Measurements from ENCODE around the gene GLIS1. TPM values are rescaled to one million over a fixed set of nuclear protein-coding genes. Genes with fewer than 3 reads are reported as not detected.

Gene GLIS1
- total RNA-seq, 2 donors from 2014 or later: 2.6 TPM; not detected in 1

DNA sequence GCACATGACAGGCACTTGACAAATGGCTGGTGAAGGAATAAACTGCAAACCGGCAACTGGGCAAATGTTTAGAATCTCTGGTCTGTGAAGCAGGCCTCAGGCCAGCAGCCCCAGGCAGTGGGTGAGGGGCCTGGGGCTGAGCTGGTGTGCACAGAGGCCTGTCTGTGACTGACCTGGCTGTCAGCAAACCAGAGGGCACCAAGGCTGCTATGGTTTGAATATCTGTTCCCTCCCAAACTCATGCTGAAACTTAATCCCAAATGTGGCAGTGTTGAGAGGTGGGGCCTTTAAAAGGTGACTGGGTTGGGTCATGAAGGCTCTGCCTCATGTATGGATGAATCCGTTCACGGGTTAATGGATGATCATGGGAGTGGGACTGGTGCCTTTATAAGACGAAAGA, 140.0 kb downstream of the GLIS1 start:
- Histone ChIP-seq H3K9me3 (no peaks in the 10 kb centered on the region), H3K36me3 (no peaks in the 10 kb centered on the region), H3K27me3 (replicated peaks; ENCODE audit: insufficient read depth) (no peaks in the 10 kb centered on the region), H3K4me1 (ENCODE audit: control insufficient read depth in 1 of 2, low read depth in 2 of 2) (no peaks in the 10 kb centered on the region), H3K27ac (no peak overlapping the region), H3K4me3 (no peak overlapping the region)
- no peak for DNase-seq (ENCODE audit: low spot score)
- no peak for ATAC-seq (ENCODE audit: insufficient number of reproducible peaks, low FRiP score, low read depth)
- TF ChIP-seq, protein P1, sequence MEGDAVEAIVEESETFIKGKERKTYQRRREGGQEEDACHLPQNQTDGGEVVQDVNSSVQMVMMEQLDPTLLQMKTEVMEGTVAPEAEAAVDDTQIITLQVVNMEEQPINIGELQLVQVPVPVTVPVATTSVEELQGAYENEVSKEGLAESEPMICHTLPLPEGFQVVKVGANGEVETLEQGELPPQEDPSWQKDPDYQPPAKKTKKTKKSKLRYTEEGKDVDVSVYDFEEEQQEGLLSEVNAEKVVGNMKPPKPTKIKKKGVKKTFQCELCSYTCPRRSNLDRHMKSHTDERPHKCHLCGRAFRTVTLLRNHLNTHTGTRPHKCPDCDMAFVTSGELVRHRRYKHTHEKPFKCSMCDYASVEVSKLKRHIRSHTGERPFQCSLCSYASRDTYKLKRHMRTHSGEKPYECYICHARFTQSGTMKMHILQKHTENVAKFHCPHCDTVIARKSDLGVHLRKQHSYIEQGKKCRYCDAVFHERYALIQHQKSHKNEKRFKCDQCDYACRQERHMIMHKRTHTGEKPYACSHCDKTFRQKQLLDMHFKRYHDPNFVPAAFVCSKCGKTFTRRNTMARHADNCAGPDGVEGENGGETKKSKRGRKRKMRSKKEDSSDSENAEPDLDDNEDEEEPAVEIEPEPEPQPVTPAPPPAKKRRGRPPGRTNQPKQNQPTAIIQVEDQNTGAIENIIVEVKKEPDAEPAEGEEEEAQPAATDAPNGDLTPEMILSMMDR (IDR thresholded peaks at IDR 0.05): no peak

DNA sequence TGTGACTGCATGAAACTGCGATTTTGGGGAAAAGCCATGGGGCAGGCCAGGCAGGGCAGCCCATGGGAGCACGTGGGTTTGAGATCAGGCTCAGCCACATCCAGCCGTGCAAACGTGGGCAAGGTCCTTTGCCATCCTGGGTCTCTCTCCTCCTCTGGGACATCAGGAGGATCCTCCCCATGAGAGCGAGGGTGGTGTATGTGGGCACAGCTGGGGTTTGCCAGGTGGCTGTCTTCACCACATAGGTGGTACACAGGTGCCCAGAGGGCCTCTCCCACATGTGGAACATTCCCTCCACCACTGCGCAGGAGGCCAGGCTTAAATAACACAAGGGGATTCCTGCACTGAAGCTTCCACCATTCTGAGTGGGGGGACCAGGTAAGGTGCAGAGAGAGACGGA, 143.1 kb downstream of the GLIS1 start:
- ATAC-seq (ENCODE audit: insufficient number of reproducible peaks, low FRiP score, low read depth): no peak
- H3K36me3 ChIP-seq: no peaks in the 10 kb centered on the region
- H3K4me1 ChIP-seq (ENCODE audit: control insufficient read depth in 1 of 2, low read depth in 2 of 2): no peaks in the 10 kb centered on the region
- no peak for DNase-seq (ENCODE audit: low spot score)
- H3K27me3 ChIP-seq (replicated peaks; ENCODE audit: insufficient read depth): no peaks in the 10 kb centered on the region
- no peaks in the 10 kb centered on the region for H3K9me3 ChIP-seq
- H3K27ac ChIP-seq: no peak overlapping the region
- H3K4me3 ChIP-seq: no peak overlapping the region
- TF ChIP-seq, protein P1 (IDR thresholded peaks at IDR 0.05): no peak

DNA sequence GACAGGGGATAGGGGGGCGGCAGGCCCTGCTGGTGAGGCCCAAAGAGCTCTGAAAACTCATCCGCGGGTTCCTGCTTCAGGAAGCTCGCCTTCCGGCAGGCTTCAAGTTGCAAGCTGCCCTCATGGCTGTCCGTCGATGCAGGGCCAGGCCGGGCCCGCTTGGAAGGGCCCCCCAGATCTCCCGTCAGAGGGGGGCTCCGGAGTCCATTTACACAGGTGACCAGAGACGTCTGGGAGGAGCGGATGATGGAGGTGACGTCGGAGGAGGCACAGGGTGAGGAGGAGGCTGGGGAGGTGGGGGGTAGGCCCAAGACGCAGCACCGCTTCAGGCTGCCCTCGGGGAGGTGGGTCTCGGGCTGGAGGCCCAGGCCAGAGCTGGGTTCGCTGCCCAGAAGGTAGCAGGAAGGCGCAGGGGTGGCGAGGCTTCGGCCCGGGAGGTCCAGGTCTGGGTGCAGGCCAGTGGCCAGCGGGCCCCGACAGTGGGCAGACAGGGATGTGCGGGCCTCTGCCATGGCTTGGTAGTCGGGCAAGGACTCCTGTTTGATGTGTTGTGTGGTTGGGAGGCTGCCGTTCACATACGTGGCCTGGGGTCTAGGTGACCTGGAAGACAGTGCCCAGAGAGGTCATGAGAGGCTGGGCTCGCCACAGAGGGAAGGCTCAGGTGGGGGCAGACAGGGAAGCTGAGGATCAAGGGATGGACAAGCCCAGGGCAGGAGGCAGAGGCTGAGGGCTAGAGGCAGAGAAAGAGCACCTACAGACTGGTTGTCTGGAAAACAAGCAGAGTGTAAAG, 144.4 kb downstream of the GLIS1 start:
- Histone ChIP-seq H3K9me3 (no peaks in the 10 kb centered on the region), H3K27ac (no peak overlapping the region), H3K36me3 (no peaks in the 10 kb centered on the region), H3K4me1 (ENCODE audit: control insufficient read depth in 1 of 2, low read depth in 2 of 2) (no peaks in the 10 kb centered on the region), H3K27me3 (replicated peaks; ENCODE audit: insufficient read depth) (no peaks in the 10 kb centered on the region), H3K4me3 (no peak overlapping the region)
- no peak for ATAC-seq (ENCODE audit: insufficient number of reproducible peaks, low FRiP score, low read depth)
- no peak for DNase-seq (ENCODE audit: low spot score)
- TF ChIP-seq, protein P1 (IDR thresholded peaks at IDR 0.05): no peak

DNA sequence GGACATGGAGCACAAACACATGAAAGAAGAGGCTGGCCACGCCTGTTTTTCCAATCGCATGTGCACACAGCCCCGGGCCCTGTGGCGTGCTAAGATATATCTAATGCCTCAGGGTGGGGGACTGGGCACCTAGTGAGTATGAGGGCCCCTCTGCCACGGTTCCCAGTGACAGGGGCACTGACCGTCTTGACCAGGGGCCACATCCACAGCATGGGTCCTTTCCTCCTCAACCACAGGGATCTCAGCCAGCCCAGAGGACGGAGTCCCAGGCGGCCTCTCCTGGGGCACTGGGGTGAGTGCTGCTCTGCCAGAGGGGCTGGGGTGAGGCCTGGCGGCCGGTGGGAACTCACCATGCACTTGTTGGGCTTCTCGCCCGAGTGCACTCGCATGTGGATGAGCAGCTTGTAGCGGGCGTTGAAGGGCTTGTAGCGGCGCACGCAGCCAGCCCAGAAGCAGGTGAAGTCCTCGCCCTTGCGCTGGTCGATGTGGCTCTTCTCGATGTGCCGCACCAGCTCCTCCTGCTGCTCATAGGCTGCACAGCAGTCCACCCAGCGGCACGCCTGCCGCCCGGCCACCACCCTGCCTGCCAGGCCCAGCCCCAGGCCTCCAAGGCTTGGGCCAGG, 145.1 kb downstream of the GLIS1 start:
- no peak for DNase-seq (ENCODE audit: low spot score)
- H3K9me3 ChIP-seq: no peaks in the 10 kb centered on the region
- no peak for ATAC-seq (ENCODE audit: insufficient number of reproducible peaks, low FRiP score, low read depth)
- H3K27ac ChIP-seq: no peak overlapping the region
- no peak overlapping the region for H3K4me3 ChIP-seq
- no peaks in the 10 kb centered on the region for H3K36me3 ChIP-seq
- TF ChIP-seq, protein P1 (IDR thresholded peaks at IDR 0.05): no peak
- no peaks in the 10 kb centered on the region for H3K4me1 ChIP-seq (ENCODE audit: control insufficient read depth in 1 of 2, low read depth in 2 of 2)
- H3K27me3 ChIP-seq (replicated peaks; ENCODE audit: insufficient read depth): no peaks in the 10 kb centered on the region

DNA sequence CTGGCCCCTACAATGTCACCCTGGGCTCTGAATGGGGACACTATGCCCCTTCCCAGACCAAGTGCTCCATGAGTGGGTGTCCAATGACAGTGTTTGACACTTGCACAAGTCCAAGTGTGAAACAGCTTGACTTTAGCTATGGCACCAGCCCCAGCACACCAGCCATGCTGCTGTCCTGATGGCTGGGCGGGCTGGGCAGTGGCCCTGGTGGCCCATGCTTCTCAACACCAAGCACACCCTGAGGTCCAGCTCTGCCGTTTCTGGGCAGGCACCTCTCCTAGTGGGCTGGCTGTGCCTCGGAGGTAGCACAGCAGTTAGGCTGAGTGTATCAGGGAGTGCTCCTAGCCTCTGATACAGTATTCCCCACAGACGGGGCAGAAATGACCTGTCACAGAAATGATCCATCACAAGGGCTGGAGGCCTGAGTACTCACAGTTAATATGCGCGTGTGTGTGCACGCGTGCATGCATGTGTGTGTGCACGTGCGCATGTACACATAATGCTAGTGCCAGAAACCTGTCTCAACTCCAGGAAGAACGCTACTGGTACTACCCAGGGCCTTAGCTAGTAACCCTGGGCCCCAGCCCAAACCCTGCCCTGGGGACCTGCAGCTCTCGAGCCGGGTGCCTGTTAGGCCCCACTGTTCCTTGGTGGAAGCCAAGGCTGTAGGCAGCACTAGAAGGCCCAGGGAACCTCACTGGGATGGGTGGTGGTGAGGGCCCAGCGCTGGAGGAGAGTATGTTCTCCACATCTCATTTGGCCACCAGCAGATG, 145.8 kb downstream of the GLIS1 start:
- ATAC-seq (ENCODE audit: insufficient number of reproducible peaks, low FRiP score, low read depth) (no peak), DNase-seq (ENCODE audit: low spot score) (no peak)
- Histone ChIP-seq H3K27ac (no peak overlapping the region), H3K36me3 (no peaks in the 10 kb centered on the region), H3K4me1 (ENCODE audit: control insufficient read depth in 1 of 2, low read depth in 2 of 2) (no peaks in the 10 kb centered on the region), H3K9me3 (no peaks in the 10 kb centered on the region), H3K4me3 (no peak overlapping the region), H3K27me3 (replicated peaks; ENCODE audit: insufficient read depth) (no peaks in the 10 kb centered on the region)
- TF ChIP-seq, protein P1 (IDR thresholded peaks at IDR 0.05): no peak

Data from thoracic aorta (tissue), 2 donors.